Frontal cortex (tissue), 4 donors: ENCODE data around the gene CNN1. TPM values are rescaled to one million over a fixed set of nuclear protein-coding genes. Genes with fewer than 3 reads are reported as not detected.

ENCODE experiments used
- DNase-seq, 2 donors: peaks; one replicate each; pipeline ENCODE4 v3.0.0; 2012; ENCODE audit warnings: low spot score in 2 of 2
- FAIRE-seq: peaks from 2 replicates; lab custom pipeline; 2012; peaks lifted over from hg19 to GRCh38; lab: Jason Lieb, UNC
- total RNA-seq: library from RNA; depleted of rRNA; stranded (reverse); fragments of >200 nt; gene quantifications from one replicate; pipeline ENCODE4 v1.2.3, GENCODE V29; 2014
- donor health status: control.
- donor health status: control.
- donor health status: control.

The CNN1 gene
- total RNA-seq: 1.2 TPM

GRCh38 chr19:11538232-11539036 is at the start of gene CNN1:
TSS of gene CNN1 (plus strand) at chr19:11538851. CDS start at chr19:11538928, 77 bp downstream.
- FAIRE-seq: no peak
- no peak for DNase-seq

GRCh38 chr19:11489378-11489777 is 49.3 kb upstream of the CNN1 start:
- FAIRE-seq (no peak), DNase-seq (no peak)

DNA sequence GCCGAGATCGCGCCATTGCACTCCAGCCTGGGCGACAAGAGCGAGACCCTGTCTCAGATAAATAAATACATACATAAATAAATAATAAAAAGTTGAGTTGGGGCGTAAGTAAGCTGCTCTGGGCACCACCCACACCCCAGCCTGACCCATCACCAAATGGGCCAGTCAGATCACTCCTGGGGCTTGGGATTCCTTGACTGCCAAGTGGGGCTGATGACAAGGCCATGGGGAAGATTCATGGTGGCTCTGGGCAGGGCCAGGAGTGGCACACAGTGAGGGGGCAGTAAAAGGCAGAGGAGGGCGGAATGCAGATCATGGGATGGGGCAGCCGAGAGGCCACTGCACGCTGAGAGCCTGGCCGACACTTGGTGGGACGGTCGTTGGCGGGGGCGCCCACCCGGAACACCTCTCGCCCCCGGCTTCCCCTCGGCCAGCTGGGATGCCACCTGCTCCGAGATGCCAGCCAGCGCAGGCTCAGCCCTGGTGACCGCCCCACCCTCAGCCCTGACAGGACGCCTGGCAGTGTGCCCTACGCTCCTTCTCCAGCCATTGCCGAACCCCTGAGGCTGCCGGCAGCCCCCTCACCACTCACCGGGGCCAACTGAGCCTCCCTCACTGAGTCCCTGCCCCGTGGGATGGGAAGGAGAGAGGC is 43.9 kb upstream of the CNN1 start:
- DNase-seq (no peak), FAIRE-seq (no peak)

GRCh38 chr19:11495481-11495880 is 43.2 kb upstream of the CNN1 start:
- DNase-seq (no peak), FAIRE-seq (no peak)

DNA sequence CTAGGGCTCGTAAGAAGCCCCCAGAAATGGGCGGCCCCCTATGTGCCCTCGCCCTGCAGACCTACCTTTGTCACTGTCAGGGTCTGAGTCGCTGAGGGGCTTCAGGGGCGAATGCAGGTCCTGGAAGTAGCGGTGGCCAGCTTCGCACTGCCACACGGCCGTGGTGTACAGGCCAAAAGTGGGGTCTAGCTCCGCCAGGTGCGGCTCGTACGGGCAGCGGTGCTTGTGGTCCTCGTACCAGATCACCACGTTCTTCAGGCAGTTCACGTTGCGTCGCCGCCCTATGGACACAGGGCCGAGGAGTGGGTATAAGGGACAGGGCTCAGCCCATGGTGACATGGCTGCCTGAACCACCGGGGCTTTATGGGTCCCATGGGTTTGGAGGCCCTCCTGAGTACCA is 42.8 kb upstream of the CNN1 start:
- no peak for DNase-seq
- no peak for FAIRE-seq

DNA sequence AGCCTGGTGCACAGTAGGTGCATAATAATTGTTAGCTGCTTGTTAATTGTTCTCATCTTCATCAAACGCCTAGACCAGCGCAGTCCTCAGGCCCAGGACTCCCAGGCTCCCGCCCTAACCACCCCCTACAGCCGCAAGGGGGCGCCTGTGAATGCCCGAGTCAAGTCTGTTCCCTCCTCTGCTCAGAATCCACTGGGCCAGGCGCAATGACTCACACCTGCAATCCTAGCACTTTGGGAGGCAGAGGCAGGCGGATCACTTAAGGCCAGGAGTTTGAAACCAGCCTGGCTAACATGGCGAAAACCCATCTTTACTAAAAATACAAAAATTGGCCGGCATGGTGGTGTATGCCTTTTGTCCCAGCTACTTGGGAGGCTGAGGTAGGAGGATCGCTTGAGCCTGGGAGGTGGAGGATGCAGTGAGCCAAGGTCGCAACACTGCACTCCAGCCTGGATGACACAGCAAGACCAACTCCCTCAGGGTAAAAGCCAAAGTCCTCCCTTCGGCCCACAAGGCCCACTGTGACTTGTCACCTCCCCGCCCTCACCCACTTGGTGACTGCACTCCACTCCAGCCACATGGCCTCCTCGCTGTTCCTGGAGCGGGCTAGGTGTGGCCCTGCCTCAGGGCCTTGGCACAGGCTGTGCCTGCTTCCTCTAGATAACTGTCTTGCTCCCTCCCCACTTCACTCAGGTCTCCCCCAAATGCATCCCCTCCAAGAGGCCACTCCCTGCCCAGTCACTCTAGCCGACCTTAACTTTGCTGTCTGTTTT is 42.1 kb upstream of the CNN1 start:
- FAIRE-seq: no peak

DNA sequence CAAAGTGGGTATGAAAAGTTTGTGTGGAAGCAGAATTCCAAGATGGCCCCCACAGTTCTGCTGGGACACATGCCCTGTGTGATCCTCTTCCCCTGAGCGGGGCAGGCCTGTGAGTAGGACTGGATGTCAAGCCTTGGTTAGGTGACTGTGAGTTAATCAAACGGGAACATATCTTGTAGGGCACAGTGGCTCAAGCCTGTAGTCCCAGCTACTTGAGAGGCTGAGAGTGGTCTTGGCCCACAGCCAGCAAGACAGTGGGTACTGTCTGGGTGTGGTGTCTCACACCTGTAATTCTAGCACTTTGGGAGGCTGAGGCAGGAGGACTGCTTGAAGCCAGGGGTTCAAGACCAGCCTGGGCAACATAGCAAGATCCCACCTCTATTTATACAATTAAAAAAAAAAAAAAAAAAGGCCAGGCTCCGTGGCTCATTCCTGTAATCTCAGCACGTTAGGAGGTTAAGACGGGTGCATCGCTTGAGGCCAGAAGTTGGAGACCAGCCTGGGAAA is 39.4 kb upstream of the CNN1 start:
- DNase-seq: no peak
- FAIRE-seq: no peak

More for the DNA sequence above, 42.1 kb upstream of the CNN1 start:
- DNase-seq: peak in 1 of 2 donors; percentile 60

DNA sequence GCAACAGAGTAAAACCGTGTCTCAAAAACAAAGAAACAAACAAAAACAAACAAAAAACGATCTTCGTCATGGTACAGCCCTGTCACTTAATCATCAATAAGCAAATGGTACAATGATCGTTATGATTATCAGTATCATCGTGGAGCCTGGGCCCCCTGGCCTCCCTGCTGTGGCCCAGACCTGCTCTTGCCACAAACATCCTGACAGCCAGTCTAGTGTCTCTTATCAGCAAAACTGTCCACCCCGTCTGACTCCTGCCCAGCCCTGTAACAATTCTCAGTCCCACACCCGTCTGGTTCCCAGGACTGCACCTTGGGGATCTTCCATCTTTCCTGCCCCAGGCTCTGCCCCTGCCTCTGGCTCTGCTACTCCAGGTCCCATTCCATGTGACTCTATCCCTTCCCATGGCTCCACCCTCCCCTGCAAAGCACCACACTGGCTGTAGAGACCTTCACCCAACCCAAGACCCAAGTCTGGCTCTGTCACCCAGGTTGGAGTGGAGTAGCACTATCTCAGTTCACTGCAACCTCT is 38.7 kb upstream of the CNN1 start:
- no peak for DNase-seq
- FAIRE-seq: no peak

- FAIRE-seq: no peak
- DNase-seq: no peak
Measured at GRCh38 chr19:11504502-11505031, 34.1 kb upstream of the CNN1 start.

- DNase-seq (peak; percentile 96 to 99), FAIRE-seq (no peak)
Measured at GRCh38 chr19:11505032-11505503, 33.6 kb upstream of the CNN1 start.

GRCh38 chr19:11505504-11506100 is 33.0 kb upstream of the CNN1 start, which contains the start of gene ZNF653:
TSS of gene ZNF653 (minus strand) at chr19:11505839. CDS start at chr19:11505786, 53 bp downstream.
- FAIRE-seq (no peak), DNase-seq (peak; percentile 97 to 98)

GRCh38 chr19:11506101-11506555 is 32.5 kb upstream of the CNN1 start:
- DNase-seq: no peak
- FAIRE-seq: no peak

GRCh38 chr19:11506967-11507366 is 31.7 kb upstream of the CNN1 start:
- DNase-seq (no peak), FAIRE-seq (no peak)

- DNase-seq (no peak), FAIRE-seq (no peak)
Measured at GRCh38 chr19:11507370-11508078, 31.1 kb upstream of the CNN1 start.

- FAIRE-seq: no peak
Measured at GRCh38 chr19:11510444-11510843, 28.2 kb upstream of the CNN1 start.

GRCh38 chr19:11513946-11514345 is 24.7 kb upstream of the CNN1 start:
- FAIRE-seq: no peak
- DNase-seq: no peak

More at GRCh38 chr19:11510444-11510843, 28.2 kb upstream of the CNN1 start:
- no peak for DNase-seq

DNA sequence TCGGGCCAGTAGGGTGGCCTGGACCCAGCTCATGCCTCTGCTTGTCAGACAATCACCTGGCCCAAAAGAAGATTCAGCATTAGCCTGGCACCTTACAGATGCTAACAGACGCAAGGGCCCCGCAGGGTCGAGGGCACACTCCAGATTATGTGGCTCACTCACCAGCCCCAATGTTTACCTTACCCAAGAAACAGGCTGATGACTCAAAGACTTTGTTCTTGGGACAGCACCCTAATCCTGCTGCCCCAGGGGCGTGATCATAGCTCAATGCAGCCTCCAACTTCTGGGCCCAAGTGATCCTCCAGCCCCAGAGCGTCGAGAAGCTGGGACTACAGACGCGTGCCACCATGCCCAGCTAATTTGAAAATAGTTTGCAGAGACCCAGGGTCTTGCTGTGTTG is 19.5 kb upstream of the CNN1 start:
- DNase-seq (no peak), FAIRE-seq (no peak)

DNA sequence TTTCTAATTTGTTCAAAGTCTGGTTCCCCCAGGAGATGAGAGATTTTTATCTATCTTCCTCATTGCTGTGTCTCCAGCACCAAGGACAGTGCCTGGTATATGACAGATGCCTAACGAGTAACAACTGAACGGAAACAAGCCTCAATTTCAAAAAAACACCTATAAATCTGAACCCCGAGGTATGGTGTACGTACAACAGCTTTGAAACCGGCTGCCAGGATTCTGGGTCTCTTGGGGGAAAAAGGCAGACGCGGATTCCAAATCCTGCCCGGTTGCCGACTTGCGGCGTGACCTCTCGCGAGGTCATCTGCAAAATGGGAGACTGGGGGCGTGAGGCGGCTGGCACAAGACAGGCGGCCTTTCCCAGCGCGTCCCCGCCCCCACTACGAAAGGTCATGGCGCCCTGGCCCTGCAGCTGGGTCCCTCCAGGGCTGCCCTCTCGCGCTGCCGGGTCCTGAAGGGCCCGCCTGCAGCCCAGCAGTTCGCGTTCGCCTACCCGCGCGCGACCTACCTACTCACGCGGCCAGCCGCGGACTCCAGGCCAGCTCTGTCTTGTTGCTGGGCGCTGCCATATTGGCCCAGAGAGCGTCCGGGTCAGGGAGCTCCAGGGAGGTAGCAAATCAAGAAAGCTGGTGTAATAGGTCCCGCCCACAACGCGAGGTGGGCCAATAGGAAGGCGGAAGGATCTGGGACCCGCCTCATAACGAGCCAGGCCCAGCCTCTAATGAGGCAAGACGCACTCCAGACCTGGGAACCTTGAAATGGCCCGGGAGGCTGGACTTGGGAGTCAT is 9.9 kb upstream of the CNN1 start, which contains the start of gene ECSIT:
Gene ECSIT, minus strand, starts transcription at position 584 of the 791 bp plus-strand sequence. CDS start 9,964 bp downstream, outside the sequence.
- FAIRE-seq: no peak
- DNase-seq: peak; percentile 90 to 94
